Endothelial cell of umbilical vein (primary cell): ENCODE results near the gene TRAPPC10. TPM values are rescaled to one million over a fixed set of nuclear protein-coding genes. Genes with fewer than 3 reads are reported as not detected.

ENCODE experiments used
- BruUV-seq: library from RNA; stranded (reverse); fragments of 400-500 nt; replicated peaks from 2 replicates; lab custom pipeline; 2021; lab: Mats Ljungman, UMichigan
- CTCF ChIA-PET: fragments of 300-600, 350-600 bp; sonication (Branson Sonifier 250); formaldehyde crosslinking; loops from one replicate; lab custom pipeline; 2021; ENCODE audit warnings: antibody characterized with exemption, inconsistent platforms; lab: Charles Lee
- POLR2A ChIA-PET: fragments of 300-600, 350-600 bp; sonication (Branson Sonifier 250); formaldehyde crosslinking; loops from one replicate; lab custom pipeline; 2021; ENCODE audit warnings: antibody characterized with exemption, inconsistent platforms; lab: Charles Lee
- DNase-seq: peaks from one replicate; pipeline ENCODE4 v3.0.0-alpha.2; 2011; ENCODE audit warnings: low read depth, low spot score
- FAIRE-seq: peaks from 2 replicates; lab custom pipeline; 2011; peaks lifted over from hg19 to GRCh38; lab: Jason Lieb, UNC
- H2AFZ ChIP-seq: 2 replicates; pipeline ENCODE4 v1.6.0; 2012; ENCODE audit warnings: low read depth, low read length, control low read depth, inconsistent platforms
- H3K27ac ChIP-seq: 2 replicates; pipeline ENCODE4 v1.5.1; 2011; ENCODE audit warnings: low read depth, mild to moderate bottlenecking, control low read depth, low read length, moderate library complexity; ENCODE audit not compliant: insufficient read depth
- H3K27me3 ChIP-seq, 2 experiments: 2 replicates each; pipeline versions ENCODE4 v1.6.0 to v1.6.1; 2011; ENCODE audit warnings: low read length in 2 of 2, mixed read lengths in 1 of 2; ENCODE audit not compliant: control insufficient read depth in 2 of 2, insufficient read depth in 2 of 2
- H3K36me3 ChIP-seq, 2 experiments: 2 replicates in 1 of 2; 3 replicates in 1 of 2; pipeline ENCODE4 v1.5.1; 2011; ENCODE audit warnings: low read length in 2 of 2, mild to moderate bottlenecking in 1 of 2, moderate library complexity in 1 of 2; ENCODE audit not compliant: control insufficient read depth in 2 of 2, insufficient read depth in 2 of 2; ENCODE audit errors: extremely low read depth in 1 of 2
- H3K4me1 ChIP-seq: 3 replicates; pipeline ENCODE4 v1.5.1; 2011; ENCODE audit warnings: mild to moderate bottlenecking, low read length; ENCODE audit not compliant: control insufficient read depth, insufficient read depth; ENCODE audit errors: extremely low read depth
- H3K4me2 ChIP-seq: 2 replicates; pipeline ENCODE4 v1.6.1; 2011; ENCODE audit warnings: low read length, control low read depth, mixed read lengths; ENCODE audit not compliant: insufficient read depth
- H3K4me3 ChIP-seq, 3 experiments: fragments of 200-600 bp in 1 of 3; sonication (generic), shearing (Covaris generic) in 1 of 3; replicated peaks in 1 of 3; 2 replicates each; pipeline ENCODE4 v1.5.1; 2011 to 2016; ENCODE audit warnings: control low read depth in 3 of 3, low read length in 3 of 3, mild to moderate bottlenecking in 2 of 3, inconsistent platforms in 1 of 3, low read depth in 1 of 3, moderate library complexity in 1 of 3; ENCODE audit not compliant: insufficient read depth in 1 of 3
- H3K79me2 ChIP-seq: 2 replicates; pipeline ENCODE4 v1.6.0; 2012; ENCODE audit warnings: low read length, inconsistent platforms; ENCODE audit not compliant: control insufficient read depth, insufficient read depth
- H3K9ac ChIP-seq: replicated peaks from 2 replicates; pipeline ENCODE3; 2011; ENCODE audit warnings: low read length, control low read depth; ENCODE audit not compliant: insufficient read depth; ENCODE audit errors: extremely low read depth
- H3K9me1 ChIP-seq: replicated peaks from 3 replicates; pipeline ENCODE4 v1.6.0; 2011; ENCODE audit warnings: mild to moderate bottlenecking, low read length; ENCODE audit not compliant: control insufficient read depth, insufficient read depth; ENCODE audit errors: extremely low read depth
- H3K9me3 ChIP-seq: replicated peaks from 2 replicates; pipeline ENCODE4 v1.5.1; 2012; ENCODE audit warnings: low read length, inconsistent platforms; ENCODE audit not compliant: control insufficient read depth, insufficient read depth
- H4K20me1 ChIP-seq: replicated peaks from 2 replicates; pipeline ENCODE3; 2011; ENCODE audit warnings: mild to moderate bottlenecking, low read length; ENCODE audit not compliant: control insufficient read depth, insufficient read depth; ENCODE audit errors: extremely low read depth
- EZH2 ChIP-seq: IDR thresholded peaks from 2 replicates; pipeline ENCODE4 v1.6.1; 2012; ENCODE audit warnings: borderline replicate concordance, low read depth, mild to moderate bottlenecking, moderate library complexity, low read length, inconsistent platforms; ENCODE audit not compliant: severe bottlenecking
- FOS ChIP-seq: IDR thresholded peaks from 2 replicates; pipeline ENCODE4 v1.6.1; 2011; ENCODE audit warnings: mild to moderate bottlenecking, low read length, moderate library complexity, borderline replicate concordance; ENCODE audit not compliant: insufficient read depth
- GATA2 ChIP-seq: IDR thresholded peaks from 2 replicates; pipeline ENCODE4 v1.7.0; 2011; ENCODE audit warnings: low read depth, mild to moderate bottlenecking, moderate library complexity, mixed read lengths, low read length; ENCODE audit not compliant: insufficient read length, insufficient read depth
- JUN ChIP-seq: IDR thresholded peaks from 2 replicates; pipeline ENCODE4 v1.6.1; 2011; ENCODE audit warnings: borderline replicate concordance, low read depth; ENCODE audit not compliant: insufficient read length, insufficient read depth
- MYC ChIP-seq: IDR thresholded peaks from one replicate; pipeline ENCODE4 v1.6.1; 2011; ENCODE audit warnings: mild to moderate bottlenecking, low read depth, low read length
- POLR2A ChIP-seq: IDR thresholded peaks from 2 replicates; pipeline ENCODE4 v1.6.1; 2012; ENCODE audit warnings: low read depth, mild to moderate bottlenecking, control low read depth, low read length
- POLR2AphosphoS5 ChIP-seq: IDR thresholded peaks from 2 replicates; pipeline ENCODE4 v1.6.1; 2012; ENCODE audit warnings: low read depth, mild to moderate bottlenecking, control low read depth, low read length, moderate library complexity; ENCODE audit not compliant: insufficient read depth
- dilution Hi-C: fragments of 300-500 bp; cut with MboI; formaldehyde crosslinking; loops from one replicate; pipeline ENCODE4 v1.15.0; 2019; ENCODE audit warnings: low sequenced_read_pairs; ENCODE audit not compliant: extremely low pct_ligation_motif_present
- intact Hi-C: fragments of 100-400 bp; cut with micrococcal nuclease; formaldehyde crosslinking; loops from one replicate; pipeline ENCODE4 v1.10.0; 2022
- polyA plus RNA-seq, 4 experiments: library from polyadenylated mRNA; depleted of rRNA in 3 of 4; stranded (reverse) in 3 of 4; unstranded in 1 of 4; fragments of >200 nt; gene quantifications; 2 replicates each; pipeline versions ENCODE4 v1.2.1 to v1.2.3, GENCODE V29; 2011 to 2012; ENCODE audit warnings: missing spikeins in 1 of 4
- total RNA-seq: library from RNA; stranded (reverse); gene quantifications from 2 replicates; pipeline ENCODE4 v1.2.3, GENCODE V29; 2021
- TF ChIP-seq, protein P1 (sequence below): IDR thresholded peaks from 2 replicates; pipeline ENCODE4 v1.6.1; 2011; ENCODE audit not compliant: insufficient read depth, insufficient read length
- TF ChIP-seq, protein P2 (sequence below), 2 donors: IDR thresholded peaks; 1 replicate in 1 of 2; 2 replicates in 1 of 2; pipeline ENCODE4 v1.5.1; 2011; ENCODE audit warnings: low read length in 2 of 2, mild to moderate bottlenecking in 2 of 2, moderate library complexity in 2 of 2, control low read depth in 1 of 2, inconsistent platforms in 1 of 2, low read depth in 1 of 2; ENCODE audit not compliant: insufficient read depth in 1 of 2; ENCODE audit errors: extremely low read depth in 1 of 2

Gene TRAPPC10
- total and polyA plus RNA-seq, 2 donors (not counting 3 experiments of a cell fraction or from before 2014, with no cell fraction given): 21.5 to 33.6 TPM

DNA sequence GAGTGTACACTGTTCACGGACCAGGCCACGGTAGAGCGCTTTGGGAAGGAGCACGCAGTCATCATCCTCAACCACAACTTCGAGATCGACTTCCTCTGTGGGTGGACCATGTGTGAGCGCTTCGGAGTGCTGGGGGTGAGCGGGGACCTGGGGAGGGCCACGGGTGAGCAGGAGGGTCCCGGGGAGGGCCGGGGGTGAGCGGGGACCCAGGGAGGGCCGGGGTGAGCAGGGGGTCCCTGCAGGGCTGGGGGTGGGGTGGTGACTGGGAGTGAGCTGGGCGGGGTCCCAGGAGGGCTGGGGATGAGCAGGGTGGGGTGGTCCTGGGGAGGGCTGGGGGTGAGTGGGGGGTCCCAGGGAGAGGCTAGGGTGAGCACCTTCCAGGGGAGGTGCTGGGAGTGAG lies 44.1 kb upstream of the TRAPPC10 start:
- dilution Hi-C loops: no loop called here
- BruUV-seq: no TSS peak
- no peak for FAIRE-seq

More for the DNA sequence above, 44.1 kb upstream of the TRAPPC10 start:
- H3K36me3 ChIP-seq: peaks cover 7 to 31% of the 10 kb centered on the region in 2 experiments
- H3K4me1 ChIP-seq: no peaks in the 10 kb centered on the region
- no peaks in the 10 kb centered on the region for H3K9me3 ChIP-seq
- no peaks in the 10 kb centered on the region for H4K20me1 ChIP-seq
- intact Hi-C loops: no loop called here
- no peak overlapping the region for H3K4me3 ChIP-seq
- TF ChIP-seq EZH2: no peak
- TF ChIP-seq POLR2AphosphoS5: no peak
- TF ChIP-seq, protein P1, sequence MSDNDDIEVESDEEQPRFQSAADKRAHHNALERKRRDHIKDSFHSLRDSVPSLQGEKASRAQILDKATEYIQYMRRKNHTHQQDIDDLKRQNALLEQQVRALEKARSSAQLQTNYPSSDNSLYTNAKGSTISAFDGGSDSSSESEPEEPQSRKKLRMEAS: no peak
- TF ChIP-seq POLR2A: no peak
- TF ChIP-seq FOS: no peak
- TF ChIP-seq, protein P2, sequence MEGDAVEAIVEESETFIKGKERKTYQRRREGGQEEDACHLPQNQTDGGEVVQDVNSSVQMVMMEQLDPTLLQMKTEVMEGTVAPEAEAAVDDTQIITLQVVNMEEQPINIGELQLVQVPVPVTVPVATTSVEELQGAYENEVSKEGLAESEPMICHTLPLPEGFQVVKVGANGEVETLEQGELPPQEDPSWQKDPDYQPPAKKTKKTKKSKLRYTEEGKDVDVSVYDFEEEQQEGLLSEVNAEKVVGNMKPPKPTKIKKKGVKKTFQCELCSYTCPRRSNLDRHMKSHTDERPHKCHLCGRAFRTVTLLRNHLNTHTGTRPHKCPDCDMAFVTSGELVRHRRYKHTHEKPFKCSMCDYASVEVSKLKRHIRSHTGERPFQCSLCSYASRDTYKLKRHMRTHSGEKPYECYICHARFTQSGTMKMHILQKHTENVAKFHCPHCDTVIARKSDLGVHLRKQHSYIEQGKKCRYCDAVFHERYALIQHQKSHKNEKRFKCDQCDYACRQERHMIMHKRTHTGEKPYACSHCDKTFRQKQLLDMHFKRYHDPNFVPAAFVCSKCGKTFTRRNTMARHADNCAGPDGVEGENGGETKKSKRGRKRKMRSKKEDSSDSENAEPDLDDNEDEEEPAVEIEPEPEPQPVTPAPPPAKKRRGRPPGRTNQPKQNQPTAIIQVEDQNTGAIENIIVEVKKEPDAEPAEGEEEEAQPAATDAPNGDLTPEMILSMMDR (IDR thresholded peaks at IDR 0.05; ENCODE audit: extremely low read depth in 1 of 2, insufficient read depth in 1 of 2, low read depth in 1 of 2, low read length in 2 of 2): no peak
- TF ChIP-seq GATA2: no peak
- no peak for TF ChIP-seq JUN
- TF ChIP-seq MYC: no peak
- H3K9me1 ChIP-seq: no peaks in the 10 kb centered on the region
- no peaks in the 10 kb centered on the region for H3K79me2 ChIP-seq
- H3K9ac ChIP-seq: no peak overlapping the region
- H3K27me3 ChIP-seq: no peaks in the 10 kb centered on the region
- no peak overlapping the region for H3K4me2 ChIP-seq
- H3K27ac ChIP-seq: no peak overlapping the region
- DNase-seq: no peak
- ChIA-PET CTCF (no interaction called here), POLR2A (no interaction called here)
- no peak overlapping the region for H2AFZ ChIP-seq
